Raji (cell line): Measurements from ENCODE around the gene PRXL2A.
A peak's percentile ranks its signal among the peaks of the same experiment; 100 is the strongest.

Experiments
- POLR2A ChIP-seq: IDR thresholded peaks from 2 replicates; pipeline ENCODE4 v1.6.1; 2011; ENCODE audit warnings: low read depth, low read length, control low read depth; ENCODE audit not compliant: insufficient read depth

The PRXL2A gene

DNA sequence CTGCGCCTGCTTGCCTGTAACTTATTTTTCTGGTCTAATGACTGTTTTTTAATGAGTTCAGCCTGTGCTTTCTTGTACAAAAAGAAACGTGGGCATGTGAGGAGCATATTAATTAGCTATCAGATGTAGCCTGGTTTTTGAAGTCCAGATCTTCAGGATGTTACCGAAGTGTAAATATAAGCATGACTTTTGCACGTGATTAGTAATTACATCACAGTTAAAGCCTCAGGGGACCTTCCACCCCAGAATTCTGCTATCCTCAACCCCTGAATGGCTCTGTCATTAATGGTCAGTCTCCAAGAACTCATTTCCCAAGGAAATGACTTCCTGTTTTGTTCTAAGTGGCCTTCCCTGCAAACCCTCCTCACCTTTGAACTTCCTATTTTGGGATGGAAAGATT is 2.1 kb upstream of the PRXL2A start:
- TF ChIP-seq POLR2A, result no peak

DNA sequence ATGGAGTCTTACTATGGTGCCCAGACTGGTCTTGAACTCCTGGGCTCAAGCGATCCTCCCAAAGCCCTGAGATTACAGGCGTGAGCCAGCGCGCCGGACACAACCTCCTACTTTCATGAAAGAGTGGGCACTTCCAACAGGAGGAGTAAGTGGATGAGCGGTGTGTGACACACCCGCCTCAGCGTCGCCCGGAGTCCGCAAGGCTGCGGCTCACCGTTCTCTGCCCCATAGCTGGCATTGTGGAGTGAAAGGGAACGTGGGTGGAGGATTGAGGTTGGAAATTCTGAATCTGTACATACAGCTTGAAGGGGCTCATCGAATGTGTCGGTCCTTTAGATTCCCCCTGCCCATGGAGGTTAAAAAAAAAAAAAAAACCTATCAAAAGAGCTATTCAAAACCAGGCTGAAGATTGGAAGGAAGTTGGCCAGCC is 524 bp upstream of the PRXL2A start:
- no peak for TF ChIP-seq POLR2A

DNA sequence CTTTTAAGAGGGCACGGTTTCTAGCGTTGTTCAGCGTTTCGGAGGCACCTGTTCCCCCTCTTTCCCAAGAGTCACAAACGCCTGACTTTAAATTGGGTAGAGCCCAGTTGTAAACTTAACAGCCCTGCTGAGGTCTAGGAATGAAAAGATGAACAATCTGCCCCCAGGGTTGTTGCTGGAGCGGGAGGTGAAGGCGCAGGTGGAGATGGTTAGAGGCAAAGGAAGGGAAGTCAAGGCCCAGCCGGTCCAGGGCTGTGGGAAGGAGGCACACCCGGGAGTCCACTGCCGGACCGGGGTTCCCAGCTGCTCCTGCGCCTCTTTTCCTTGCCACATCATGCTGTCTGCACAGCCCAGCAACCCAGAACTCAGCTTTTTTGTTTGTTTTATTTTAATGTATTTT is 770 bp downstream of the PRXL2A start:
- TF ChIP-seq POLR2A, result no peak

DNA sequence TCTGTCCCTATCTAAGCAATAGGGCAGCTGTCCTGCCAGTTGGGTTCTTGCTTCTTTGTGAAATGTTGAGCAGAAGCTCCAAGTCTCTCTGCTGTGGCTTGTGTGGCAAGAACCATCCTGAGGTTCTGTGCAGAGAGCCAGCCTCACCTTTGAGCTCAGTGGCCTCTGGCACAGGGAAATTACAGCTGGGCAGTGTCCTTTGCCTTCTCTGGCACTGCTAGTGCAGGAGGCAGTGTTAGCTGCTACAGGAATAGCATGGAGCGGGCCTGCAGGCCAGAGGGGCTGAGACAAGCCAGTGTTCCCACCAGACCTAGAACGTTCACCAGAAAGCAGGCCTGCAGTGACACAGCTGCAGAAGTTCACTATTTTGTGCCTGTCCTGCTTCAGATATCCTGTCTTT is 1.8 kb downstream of the PRXL2A start:
- no peak for TF ChIP-seq POLR2A

DNA sequence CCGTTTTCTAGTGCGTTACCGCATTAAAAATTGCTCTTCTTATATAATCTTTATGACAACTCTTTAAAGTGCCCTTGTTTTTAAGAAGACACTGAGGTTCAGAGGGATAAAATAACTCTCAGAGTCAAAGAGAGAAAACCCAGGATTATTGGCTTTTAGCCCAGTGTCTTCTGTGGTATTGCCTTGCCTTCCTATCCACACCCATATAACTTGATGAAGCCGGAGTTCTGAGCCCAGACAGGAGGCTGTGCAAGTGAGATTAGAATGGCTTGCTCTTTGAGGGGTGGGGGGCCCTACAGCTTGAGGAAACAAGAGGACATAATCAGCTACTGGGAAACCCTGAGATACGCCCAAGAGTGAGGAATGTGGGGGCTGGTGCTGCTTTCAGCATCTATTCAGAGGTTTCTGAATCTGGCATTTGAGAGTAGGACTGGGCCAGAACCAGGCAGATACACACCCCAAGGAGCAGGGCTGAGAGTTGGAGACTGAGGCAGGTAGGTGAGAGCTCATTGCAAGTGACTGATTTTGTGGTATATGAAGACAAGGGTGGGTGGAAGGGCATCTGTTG is 2.3 kb downstream of the PRXL2A start:
- TF ChIP-seq POLR2A, result no peak

DNA sequence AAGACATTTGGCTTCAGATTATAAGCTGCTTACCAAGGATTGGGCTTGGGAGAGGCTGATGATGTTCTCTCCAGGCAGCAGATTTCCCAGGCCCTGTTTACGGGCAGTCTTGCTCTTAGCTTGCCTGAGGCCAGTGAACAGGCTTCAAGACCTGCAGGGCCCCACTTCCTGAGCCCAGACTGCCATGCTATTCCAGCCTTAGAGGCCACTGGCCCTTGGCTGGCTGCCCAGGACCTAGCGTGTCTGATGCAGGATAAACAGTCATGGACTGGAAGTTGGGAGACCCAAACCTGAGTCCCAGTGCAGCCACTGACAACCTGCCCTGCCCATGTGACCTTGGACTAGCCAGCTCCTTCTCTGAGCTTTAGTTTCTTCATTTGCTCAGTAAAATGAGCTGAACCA is 2.9 kb downstream of the PRXL2A start:
- TF ChIP-seq POLR2A, result no peak

DNA sequence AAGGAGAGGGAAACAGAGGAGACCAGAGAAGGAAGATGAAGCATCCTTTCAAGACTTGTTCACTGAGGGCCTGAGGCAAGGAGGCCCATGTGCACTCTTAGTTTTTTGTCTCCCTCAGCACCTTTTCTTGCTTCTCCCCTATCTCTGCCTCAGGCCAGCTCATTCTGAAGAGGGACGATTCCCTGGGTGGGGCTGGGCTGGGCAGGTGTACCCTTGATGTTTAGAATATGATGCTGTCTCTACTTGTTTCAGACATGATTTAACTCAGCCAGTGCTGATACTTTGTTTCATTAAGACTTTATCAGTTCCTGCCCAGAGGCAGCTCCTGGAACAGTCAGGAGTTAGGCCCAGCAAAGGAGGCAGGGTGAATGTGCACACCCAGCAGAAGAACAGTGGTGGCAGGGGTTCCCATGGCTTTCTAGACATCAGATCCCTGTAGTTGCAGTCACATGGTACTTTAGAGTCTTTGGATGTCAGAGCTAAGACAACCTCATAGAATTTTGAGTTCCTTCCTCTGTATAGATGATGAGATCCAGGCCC is 3.4 kb downstream of the PRXL2A start:
- no peak for TF ChIP-seq POLR2A

DNA sequence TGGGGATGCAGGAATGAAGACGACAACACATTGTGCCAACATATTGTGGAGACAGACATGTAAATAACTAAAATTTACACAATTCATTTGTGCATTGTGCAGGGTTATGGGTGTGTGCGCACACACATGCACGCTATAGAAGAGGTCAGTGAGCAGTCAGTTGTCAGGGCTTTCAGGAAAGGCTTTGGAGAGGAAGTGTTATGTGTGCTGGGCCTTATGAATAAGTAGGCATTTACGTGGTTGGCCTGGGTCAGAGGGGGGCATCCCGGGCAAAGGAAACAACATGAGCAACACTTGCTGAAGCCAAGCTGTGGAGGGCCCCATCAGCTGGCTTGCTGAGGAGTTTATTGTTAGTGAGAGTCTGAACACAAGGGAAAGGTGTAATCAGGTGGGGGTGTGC is 4.1 kb downstream of the PRXL2A start:
- no peak for TF ChIP-seq POLR2A

DNA sequence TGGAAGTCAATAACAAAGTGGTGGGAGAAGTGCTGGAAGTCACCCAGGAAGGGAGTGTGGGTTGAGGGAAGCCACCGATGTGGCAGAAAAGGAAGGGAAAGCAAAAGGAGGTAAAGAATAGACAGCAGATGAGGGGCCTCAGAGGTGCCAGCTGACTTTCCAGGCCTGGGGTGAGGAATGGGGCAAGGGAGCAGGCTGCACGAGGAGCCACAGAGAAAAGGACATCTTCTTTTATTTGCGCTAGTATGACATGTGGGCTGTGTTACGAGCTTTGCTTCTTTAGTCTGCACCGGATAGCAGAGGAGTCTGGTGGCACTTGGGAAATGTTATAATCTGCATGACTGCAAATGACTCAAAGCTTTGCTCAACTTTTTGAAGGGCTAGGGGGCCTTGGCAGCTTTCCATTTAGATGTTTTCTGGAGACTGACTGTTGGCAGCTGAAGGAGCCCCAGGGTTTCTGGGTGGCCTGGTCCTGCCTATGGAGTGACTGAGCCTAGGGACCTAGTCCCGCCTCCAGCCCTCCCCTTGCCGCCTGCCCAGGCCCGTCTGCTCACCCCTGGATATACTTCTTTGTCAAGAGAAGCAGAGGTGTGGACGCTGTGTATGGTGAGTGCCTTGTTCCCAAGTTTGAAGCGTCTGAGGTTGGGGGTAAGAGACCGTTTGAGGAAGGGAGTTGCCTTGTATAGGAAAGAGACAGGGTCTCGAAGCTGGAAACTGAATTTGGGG is 5.1 kb downstream of the PRXL2A start:
- no peak for TF ChIP-seq POLR2A

DNA sequence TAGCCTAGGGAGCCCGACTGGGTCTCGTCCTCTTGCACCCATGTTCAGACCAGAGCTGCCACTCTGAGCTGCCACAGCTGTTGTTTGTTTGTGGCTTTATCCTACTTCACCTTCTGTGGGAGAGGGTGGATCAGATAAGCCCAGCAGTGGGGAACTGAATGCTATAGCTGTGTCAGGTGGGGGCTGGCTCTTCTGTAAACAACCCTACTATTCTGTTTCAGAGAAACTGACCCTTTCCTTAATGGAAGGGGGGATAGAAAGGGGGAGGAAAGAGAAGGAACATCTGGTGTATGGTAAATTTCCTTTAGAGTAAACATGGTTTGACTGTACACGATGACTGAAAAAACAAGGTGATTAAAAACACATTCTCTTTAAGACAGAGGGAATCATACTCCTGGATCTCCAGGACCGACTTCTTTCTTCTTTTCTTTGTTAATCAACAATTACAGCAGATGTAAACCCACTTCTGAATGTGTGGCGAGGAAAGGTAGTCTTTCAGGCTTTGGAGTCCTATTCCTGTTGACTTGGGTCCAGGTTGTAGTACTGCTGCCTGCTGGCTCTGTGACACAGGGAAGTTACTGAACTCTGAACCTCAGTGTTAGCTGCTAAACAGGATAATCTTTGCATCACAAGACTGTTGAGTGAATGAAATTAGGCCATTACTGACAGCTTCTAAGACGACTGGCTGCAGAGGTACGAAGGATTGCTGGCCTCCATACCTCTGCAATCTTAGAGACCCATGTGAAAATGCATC is 6.0 kb downstream of the PRXL2A start:
- TF ChIP-seq POLR2A, result no peak

DNA sequence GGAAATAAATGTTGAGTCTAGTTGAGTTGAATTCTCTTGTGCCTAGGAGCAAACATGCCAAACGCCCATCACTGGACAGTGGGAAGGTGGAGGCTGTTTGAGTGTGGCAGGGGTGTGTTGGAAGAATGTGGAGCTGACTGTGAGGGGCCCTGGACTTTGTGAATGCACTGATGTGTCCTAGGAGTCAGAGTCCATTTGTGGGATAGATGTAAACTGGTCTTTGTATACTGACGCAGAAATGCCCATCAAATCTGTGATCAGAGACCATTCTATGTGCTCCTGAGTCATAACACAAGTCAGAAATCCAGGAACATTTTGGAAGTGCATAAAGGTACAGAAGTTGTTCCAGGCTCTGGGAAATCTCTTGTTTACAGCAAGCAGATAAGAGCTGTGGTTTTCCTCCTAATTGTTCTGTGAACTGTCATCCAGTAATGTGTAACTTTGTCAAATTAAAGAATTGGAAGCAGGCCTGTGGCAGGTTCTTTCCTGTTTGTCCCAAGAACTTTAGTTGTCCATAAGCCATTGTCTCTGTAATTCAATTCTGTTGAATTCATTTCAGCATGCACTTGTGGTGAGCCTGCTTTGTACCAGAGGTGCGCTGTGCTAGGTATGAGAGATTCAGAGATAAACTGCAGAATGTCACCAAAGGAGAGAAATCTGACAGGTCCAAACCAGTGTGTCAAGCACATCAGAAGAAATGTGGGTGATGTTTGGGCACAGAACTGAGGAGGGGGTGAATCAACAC is 7.6 kb downstream of the PRXL2A start:
- TF ChIP-seq POLR2A, result no peak

DNA sequence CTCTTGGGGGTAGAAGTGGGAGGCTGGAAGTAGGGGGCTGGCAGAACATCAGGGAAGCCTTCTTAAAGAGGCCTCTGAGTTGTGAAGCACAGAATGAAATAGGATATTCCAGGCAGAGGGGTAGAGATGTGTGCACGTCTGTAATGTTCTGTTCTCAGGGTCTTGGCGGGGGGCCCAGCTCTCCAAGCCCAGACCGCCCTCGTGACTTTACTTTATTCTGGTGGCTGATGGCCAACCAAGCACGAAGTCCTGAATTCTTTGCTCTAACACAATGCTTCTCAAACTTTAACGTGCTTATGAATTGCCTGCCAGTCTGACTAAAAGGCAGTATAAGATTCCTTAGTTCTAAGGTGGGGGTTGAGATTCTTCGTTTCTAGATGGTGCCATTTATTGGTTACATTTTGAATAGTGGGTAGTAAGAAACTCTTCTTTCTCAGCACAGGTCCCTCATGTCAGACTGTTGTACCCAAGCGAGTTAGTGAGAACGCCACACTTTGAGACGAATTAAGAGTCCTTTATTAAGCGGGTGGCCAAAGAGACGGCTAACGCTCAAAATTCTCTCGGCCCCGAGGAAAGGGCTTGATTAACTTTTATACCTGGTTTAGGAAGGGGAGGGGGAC is 8.2 kb downstream of the PRXL2A start:
- TF ChIP-seq POLR2A, result no peak

DNA sequence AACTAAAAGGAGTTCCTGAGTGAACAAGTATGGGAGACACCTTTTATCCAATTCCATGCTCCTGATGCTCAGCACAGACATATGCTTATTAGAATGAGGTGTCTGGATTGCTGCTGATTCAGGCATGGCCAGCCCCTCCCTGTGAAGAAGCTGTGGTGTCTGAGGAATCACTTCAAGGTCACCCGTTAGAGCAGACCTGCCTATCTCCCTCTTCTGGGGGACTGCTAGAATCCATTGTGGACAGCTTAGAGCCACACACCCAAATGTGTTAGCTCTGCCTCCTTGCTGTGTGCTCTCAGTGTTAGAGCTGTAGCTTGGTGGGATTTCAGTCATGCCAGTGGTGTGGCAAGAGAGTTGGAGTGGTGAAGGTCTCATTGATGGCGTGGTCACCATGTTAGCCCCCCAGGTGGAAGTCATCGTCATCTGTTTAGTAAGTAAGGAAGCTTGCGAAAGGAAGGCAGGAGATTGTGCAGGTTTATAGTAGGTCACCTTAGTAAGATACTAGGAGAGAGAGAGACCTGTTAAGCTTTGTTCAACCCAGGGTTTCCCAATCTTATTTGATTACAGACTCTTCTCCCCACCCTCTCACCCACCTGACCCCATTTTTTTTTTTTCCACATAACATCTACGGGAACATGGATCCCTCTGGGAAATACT is 12.8 kb downstream of the PRXL2A start:
- peak; percentile 14 for TF ChIP-seq POLR2A

DNA sequence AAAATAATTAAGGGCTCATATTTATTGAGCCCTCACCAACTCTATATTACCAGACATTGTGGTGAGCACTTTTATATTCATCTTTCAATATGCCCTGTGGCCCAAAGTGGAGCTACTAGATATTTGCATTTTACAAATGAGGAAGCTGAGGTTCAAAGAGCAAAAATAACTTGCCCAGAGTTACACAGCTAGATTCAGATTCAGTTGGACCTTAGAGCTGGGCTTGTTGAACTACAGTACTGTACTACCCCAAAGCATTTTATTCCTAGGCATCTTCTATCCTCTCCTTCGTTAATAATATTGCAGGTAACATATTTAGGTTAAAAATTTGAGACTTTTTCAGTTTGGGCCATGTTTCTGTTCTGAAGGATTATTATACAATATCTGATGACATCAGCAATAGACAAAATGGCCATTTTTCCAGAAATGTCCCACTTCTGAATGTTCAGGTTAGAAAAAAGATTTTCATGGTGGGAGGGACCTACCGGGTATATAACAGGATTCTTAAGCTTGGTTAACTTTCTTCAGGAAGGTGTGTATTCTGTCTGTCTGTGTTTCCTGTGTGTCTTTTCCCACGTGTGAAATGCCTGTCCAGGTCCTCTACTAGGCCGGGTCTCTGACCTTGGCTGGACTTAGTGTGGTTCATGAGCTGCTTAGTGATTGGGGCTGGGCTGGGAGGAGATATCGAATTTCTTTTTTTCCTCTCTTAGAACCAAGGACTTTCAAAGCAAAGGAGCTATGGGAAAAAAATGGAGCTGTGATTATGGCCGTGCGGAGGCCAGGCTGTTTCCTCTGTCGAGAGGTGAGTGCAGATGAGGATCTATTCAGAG is 13.6 kb downstream of the PRXL2A start:
- peak; percentile 53 for TF ChIP-seq POLR2A

DNA sequence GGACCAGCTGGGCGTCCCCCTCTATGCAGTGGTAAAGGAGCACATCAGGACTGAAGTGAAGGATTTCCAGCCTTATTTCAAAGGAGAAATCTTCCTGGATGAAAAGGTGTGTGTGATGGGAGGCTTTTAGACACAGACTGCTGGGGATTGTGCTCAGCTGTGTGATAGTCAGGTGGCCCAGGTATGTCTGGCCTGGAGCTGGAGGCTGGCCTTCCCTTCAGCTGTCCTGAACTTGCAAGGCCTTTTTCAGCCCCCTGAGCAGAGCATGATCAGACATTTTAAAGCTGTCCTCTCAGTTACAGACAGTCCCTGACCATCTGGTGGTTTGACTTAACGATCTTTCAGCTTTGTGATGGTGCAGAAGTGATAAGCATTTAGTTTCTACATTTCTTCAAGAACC is 17.6 kb downstream of the PRXL2A start:
- no peak for TF ChIP-seq POLR2A
